MV-4-11 (cell line): ENCODE data around the gene TOMM40L.
A peak's percentile ranks its signal among the peaks of the same experiment; 100 is the strongest.

Source experiments
- DNase-seq: peaks from one replicate; lab custom pipeline; 2025; lab: John Stamatoyannopoulos, UW

The TOMM40L gene

GRCh38 chr1:161225534-161226319 lies at the start of gene TOMM40L:
Gene TOMM40L (plus strand): TSS chr1:161226060. CDS start chr1:161226490, 430 bp downstream.
- peak; percentile 100 for DNase-seq

DNA sequence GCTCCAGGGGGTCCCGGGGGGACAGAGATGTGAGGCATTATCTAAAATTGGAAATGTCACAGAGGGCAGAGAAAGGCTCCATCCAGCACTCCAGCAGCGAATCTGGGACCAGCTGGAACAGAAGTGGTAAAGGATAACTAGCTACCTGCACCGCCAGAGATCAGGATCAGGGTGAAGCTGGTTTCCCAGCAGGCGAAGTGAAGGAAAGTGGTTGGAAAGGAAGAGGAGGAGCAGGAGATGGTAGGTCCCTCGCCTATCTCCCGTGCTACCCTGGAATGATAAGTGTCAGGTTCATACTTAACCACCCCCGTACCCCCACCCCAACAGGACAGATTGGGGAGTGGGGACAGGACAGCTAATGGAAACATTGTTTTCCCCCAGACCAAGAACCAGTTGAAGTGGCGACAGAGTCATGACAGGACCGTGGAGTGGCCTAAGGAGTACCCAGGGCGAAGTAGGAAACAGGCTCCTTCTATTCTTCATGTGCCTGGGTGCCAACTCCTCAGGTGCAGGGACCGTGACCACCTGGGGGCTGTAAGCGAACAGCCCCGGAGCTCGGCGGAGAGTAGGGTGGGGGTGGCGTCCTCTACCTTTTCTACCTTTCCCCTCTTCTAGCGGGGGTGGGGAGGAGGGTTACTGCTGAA lies 49.3 kb upstream of the TOMM40L start:
- no peak for DNase-seq

DNA sequence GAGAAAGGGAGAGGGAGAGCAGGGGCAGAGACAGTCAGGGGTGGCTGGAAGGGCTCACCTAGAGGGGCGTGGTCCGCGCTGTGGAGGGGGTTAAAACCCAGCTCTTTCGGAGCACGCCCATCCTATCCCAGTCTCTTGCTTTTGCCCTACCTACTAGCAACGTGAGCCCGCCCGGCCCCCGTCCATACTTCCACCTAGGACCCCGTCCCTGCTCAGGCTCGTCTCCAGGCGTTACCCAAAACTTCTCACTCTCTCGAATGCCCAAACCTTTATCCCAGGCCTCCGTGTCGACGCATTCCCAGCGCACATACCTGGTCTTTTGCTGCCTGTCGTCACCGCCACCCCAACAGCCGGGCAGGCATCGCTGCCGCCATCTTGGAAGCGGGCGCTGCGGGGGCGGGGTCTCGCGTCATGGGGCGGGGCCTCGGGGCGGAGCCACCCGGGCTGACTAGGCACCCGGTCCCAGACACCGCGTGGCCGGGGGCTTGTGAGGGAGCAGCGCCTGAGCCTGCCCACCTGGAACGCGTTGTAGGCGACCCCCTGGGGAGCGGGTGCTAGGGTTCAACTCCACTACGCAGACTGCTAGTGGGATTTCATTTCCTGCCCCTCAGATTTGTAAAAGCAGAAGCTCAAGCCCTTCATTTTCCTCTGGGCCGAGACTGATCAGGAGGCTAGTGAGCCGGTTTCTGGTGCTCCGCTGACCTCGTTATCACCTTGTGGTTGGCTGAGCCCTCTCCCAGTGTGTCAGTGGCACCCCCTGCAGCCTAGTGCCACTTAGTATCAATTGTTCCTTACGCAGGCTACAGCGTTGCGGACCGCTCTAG lies 48.5 kb upstream of the TOMM40L start, which contains the start of gene B4GALT3:
TSS of gene B4GALT3 (minus strand) at position 396 of the 824 bp plus-strand sequence. CDS start 1,447 bp downstream, outside the sequence.
- peak; percentile 80 for DNase-seq

DNA sequence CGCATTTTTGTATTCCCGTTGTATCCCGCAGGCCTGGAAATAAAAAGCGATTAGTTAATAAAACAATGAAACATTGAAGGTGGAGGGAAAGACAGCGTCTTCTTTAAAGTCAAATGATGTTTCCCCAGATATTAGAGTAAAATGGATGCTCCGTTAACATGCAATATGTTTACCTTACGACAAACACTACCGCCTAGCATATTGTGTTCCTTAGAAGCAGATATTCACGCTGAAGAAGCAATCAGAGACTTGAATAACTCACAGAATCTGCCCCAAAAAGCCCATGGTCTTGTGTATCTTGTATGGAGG lies 48.0 kb upstream of the TOMM40L start:
- DNase-seq = no peak

- no peak for DNase-seq
Observed at GRCh38 chr1:161179698-161180097, 46.2 kb upstream of the TOMM40L start.

GRCh38 chr1:161180639-161181038 lies 45.2 kb upstream of the TOMM40L start:
- DNase-seq = peak; percentile 55

GRCh38 chr1:161182214-161182613 lies 43.6 kb upstream of the TOMM40L start:
- DNase-seq = peak; percentile 86

GRCh38 chr1:161185282-161185682 lies 40.6 kb upstream of the TOMM40L start:
- DNase-seq = peak; percentile 99

DNA sequence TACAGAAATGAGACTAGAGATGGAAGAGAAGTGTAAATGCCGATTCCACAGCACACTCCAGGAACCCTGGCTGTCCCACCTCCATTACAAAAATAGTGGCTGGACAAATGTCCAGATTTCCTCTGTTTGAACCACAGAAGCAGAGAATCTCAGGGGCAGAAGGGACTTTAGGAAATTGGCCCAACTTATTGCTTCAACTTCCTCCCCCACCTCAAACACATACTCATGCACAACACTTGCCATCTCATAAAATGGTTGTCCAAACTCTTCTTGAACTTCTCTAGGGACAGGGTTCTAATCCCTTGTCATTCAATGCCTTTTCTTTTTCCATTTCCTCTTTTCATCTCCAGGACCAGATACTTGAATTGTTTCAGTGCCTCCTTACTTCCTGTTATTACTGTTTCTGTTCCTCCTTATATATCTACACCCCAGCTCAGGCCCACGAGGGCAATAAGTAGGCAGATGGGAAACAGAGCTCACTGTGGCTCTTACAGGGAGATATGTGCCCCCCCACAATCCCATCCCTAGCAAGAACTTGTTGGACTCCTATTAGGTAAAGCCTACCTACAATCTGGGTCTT lies 40.0 kb upstream of the TOMM40L start:
- DNase-seq = peak; percentile 100

- no peak for DNase-seq
Observed at GRCh38 chr1:161187311-161187710, 38.5 kb upstream of the TOMM40L start.

GRCh38 chr1:161188381-161188780 lies 37.5 kb upstream of the TOMM40L start:
- no peak for DNase-seq

- no peak for DNase-seq
Observed at GRCh38 chr1:161189036-161189435, 36.8 kb upstream of the TOMM40L start.

DNA sequence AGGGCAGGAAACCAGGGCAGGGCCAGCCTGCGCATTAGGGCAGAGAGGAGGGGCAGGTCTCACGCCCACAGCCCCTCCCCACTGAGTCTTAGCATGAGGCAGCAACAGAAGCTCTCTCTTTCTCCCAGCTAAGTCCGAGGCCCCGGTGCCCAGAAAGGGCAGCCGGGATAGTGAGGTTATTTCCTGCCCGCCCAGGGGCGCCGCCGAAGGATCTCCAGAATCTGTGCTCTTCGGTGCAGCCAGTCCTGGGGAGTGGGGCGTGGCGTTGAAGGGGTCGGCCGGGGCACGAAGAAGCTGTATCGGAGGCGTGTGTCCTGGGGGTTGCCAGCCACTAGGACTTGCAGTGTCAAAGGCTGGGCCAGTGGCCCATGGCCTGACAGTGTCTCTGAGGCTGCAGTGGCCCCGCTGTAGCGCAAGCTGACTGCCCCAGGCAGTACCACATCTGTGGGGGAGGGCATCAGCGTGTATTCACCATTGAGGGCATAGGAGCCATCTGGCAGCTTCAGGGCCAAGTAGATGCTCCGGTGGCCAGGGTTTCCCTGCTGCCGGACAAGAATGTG lies 34.8 kb upstream of the TOMM40L start:
- DNase-seq = no peak

- no peak for DNase-seq
Observed at GRCh38 chr1:161191971-161192370, 33.9 kb upstream of the TOMM40L start.

GRCh38 chr1:161192476-161193465 lies 33.1 kb upstream of the TOMM40L start:
- DNase-seq = peak; percentile 77

- no peak for DNase-seq
Observed at GRCh38 chr1:161193561-161194235, 32.2 kb upstream of the TOMM40L start.

GRCh38 chr1:161195171-161195570 lies 30.7 kb upstream of the TOMM40L start:
- peak; percentile 91 for DNase-seq

GRCh38 chr1:161196111-161196510 lies 29.7 kb upstream of the TOMM40L start:
- no peak for DNase-seq

DNA sequence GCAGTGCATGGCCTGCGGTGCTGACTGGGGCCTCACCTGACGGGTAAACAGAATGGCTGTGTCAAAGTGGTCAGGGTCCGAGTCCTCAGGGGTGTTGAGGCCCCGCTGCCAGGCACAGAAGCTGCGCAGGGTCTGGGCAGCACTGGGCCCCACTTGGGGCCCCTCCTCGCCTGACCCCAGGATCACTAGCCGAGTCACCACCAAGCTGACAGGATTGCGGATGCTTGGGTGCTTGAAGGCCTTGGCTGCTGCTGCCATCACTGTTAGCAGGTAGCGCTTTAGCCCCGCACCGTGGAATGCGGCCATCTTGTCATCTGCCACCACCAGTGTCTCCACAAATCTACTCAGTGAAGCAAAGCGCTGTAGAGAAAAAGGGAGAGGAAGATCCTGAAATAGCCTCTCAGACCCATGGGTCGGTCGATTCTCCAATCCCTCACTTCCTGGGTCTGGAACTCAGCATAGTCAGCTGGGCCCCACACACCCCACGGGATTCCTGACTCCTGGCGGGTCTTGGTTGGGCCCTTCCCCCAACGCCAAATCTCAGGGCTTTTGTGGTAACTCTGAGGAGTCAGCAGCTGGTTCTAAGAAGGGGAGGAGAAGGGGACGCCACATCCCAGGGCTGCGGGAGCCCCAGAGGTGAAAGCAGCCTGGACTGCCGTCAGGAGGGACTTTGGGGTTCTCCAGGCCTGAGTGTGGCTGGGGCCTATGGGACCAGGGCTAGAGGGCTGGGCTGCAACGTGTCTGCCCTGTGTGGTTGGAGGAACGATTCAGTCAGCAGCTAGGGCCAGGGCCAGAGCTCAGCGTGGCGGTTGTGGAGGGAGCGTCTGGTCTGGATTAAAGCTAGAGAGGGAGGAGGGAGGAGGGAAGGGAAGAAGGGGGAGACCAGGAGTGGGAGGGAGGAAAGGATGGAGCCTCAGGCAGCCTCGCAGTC lies 29.1 kb upstream of the TOMM40L start:
- peak; percentile 59 for DNase-seq
